ENCODE data around the gene STARD5.

The STARD5 gene

GRCh38 chr15:81311752-81312464 lies 12.0 kb downstream of the STARD5 start:
- no peak for DNase-seq (ENCODE audit: low read depth)

GRCh38 chr15:81310480-81310879 lies 13.5 kb downstream of the STARD5 start:
- DNase-seq (ENCODE audit: low read depth) = no peak

GRCh38 chr15:81309647-81310450 lies 14.1 kb downstream of the STARD5 start:
- DNase-seq (ENCODE audit: low read depth) = no peak

GRCh38 chr15:81308260-81308659 lies 15.7 kb downstream of the STARD5 start:
- no peak for DNase-seq (ENCODE audit: low read depth)

- DNase-seq (ENCODE audit: low read depth) = peak; percentile 72
Measured at GRCh38 chr15:81304226-81304625, 19.7 kb downstream of the STARD5 start.

GRCh38 chr15:81303244-81304225 lies 20.4 kb downstream of the STARD5 start:
- peak; percentile 43 for DNase-seq (ENCODE audit: low read depth)

- no peak for DNase-seq (ENCODE audit: low read depth)
Measured at GRCh38 chr15:81302701-81303109, 21.2 kb downstream of the STARD5 start.

GRCh38 chr15:81301815-81302399 lies 22.0 kb downstream of the STARD5 start:
- no peak for DNase-seq (ENCODE audit: low read depth)

GRCh38 chr15:81301385-81301784 lies 22.6 kb downstream of the STARD5 start:
- DNase-seq (ENCODE audit: low read depth) = no peak

GRCh38 chr15:81299630-81300273 lies 24.2 kb downstream of the STARD5 start:
- DNase-seq (ENCODE audit: low read depth) = no peak

GRCh38 chr15:81299156-81299555 lies 24.8 kb downstream of the STARD5 start:
- DNase-seq (ENCODE audit: low read depth) = no peak

GRCh38 chr15:81298611-81299010 lies 25.3 kb downstream of the STARD5 start:
- DNase-seq (ENCODE audit: low read depth) = no peak

GRCh38 chr15:81297603-81298575 lies 26.1 kb downstream of the STARD5 start:
- DNase-seq (ENCODE audit: low read depth) = no peak

GRCh38 chr15:81297147-81297572 lies 26.8 kb downstream of the STARD5 start:
- peak; percentile 26 for DNase-seq (ENCODE audit: low read depth)

- no peak for DNase-seq (ENCODE audit: low read depth)
Measured at GRCh38 chr15:81296673-81297072, 27.3 kb downstream of the STARD5 start.

- no peak for DNase-seq (ENCODE audit: low read depth)
Measured at GRCh38 chr15:81296186-81296585, 27.8 kb downstream of the STARD5 start.

GRCh38 chr15:81295486-81296121 lies 28.3 kb downstream of the STARD5 start:
- no peak for DNase-seq (ENCODE audit: low read depth)

- DNase-seq (ENCODE audit: low read depth) = no peak
Measured at GRCh38 chr15:81294516-81294880, 29.4 kb downstream of the STARD5 start.

- no peak for DNase-seq (ENCODE audit: low read depth)
Measured at GRCh38 chr15:81293728-81294515, 30.0 kb downstream of the STARD5 start.
